CD4-positive, alpha-beta memory T cell (primary cell): Measurements from ENCODE around the gene CEACAM16. TPM values are rescaled to one million over a fixed set of nuclear protein-coding genes. Genes with fewer than 3 reads are reported as not detected.

Source experiments
- CTCF ChIA-PET: fragments of 350-600 bp; sonication (Branson Sonifier 250); formaldehyde crosslinking; loops from one replicate; lab custom pipeline; 2021; ENCODE audit warnings: inconsistent platforms; ENCODE audit not compliant: partially characterized antibody; lab: Charles Lee
- POLR2A ChIA-PET: fragments of 350-600 bp; sonication (Branson Sonifier 250); formaldehyde crosslinking; loops from one replicate; lab custom pipeline; 2021; ENCODE audit not compliant: partially characterized antibody; lab: Charles Lee
- DNase-seq, 5 donors: peaks; one replicate each; pipeline versions ENCODE4 v3.0.0 to v3.0.0-alpha.2; 2020 to 2022; ENCODE audit warnings: mixed read lengths in 1 of 5
- H3K27ac ChIP-seq: one replicate; pipeline ENCODE4 v1.7.0; 2013; ENCODE audit warnings: low read depth, low read length
- H3K27me3 ChIP-seq: 2 replicates; pipeline ENCODE4 v1.7.0; 2013; ENCODE audit warnings: mild to moderate bottlenecking, low read length, moderate library complexity; ENCODE audit not compliant: insufficient read depth
- H3K36me3 ChIP-seq: 2 replicates; pipeline ENCODE4 v1.7.0; 2013; ENCODE audit warnings: mild to moderate bottlenecking, low read length, moderate library complexity; ENCODE audit not compliant: insufficient read depth
- H3K4me1 ChIP-seq: 2 replicates; pipeline ENCODE4 v1.7.0; 2013; ENCODE audit warnings: mild to moderate bottlenecking, low read length, moderate library complexity; ENCODE audit not compliant: insufficient read depth
- H3K4me3 ChIP-seq, 2 donors: one replicate each; pipeline ENCODE4 v1.7.0; 2013; ENCODE audit warnings: low read length in 2 of 2, mild to moderate bottlenecking in 1 of 2
- H3K9me3 ChIP-seq, 2 donors: one replicate each; pipeline ENCODE4 v1.7.0; 2013; ENCODE audit warnings: low read length in 2 of 2, control low read depth in 1 of 2; ENCODE audit not compliant: control insufficient read depth in 1 of 2
- H3K27ac Mint-ChIP-seq, 7 donors: one replicate each; pipeline ENCODE4 v1.8.0; 2020 to 2021; ENCODE audit warnings: mixed read lengths in 7 of 7, mild to moderate bottlenecking in 6 of 7, inconsistent platforms in 3 of 7, moderate library complexity in 3 of 7
- H3K27me3 Mint-ChIP-seq, 2 donors: one replicate each; pipeline ENCODE4 v1.8.0; 2020 to 2021; ENCODE audit warnings: mixed read lengths in 2 of 2
- H3K36me3 Mint-ChIP-seq, 2 donors: one replicate each; pipeline ENCODE4 v1.8.0; 2020 to 2021; ENCODE audit warnings: mixed read lengths in 2 of 2, inconsistent platforms in 1 of 2, mild to moderate bottlenecking in 1 of 2
- H3K4me1 Mint-ChIP-seq, 4 donors: one replicate each; pipeline ENCODE4 v1.8.0; 2020 to 2021; ENCODE audit warnings: mixed read lengths in 4 of 4, mild to moderate bottlenecking in 1 of 4
- H3K4me3 Mint-ChIP-seq, 8 donors: one replicate each; pipeline ENCODE4 v1.8.0; 2020 to 2021; ENCODE audit warnings: mixed read lengths in 8 of 8, mild to moderate bottlenecking in 7 of 8, moderate library complexity in 6 of 8, inconsistent platforms in 3 of 8
- H3K9me3 Mint-ChIP-seq, 8 donors: one replicate each; pipeline ENCODE4 v1.8.0; 2020 to 2021; ENCODE audit warnings: mixed read lengths in 8 of 8, mild to moderate bottlenecking in 5 of 8, inconsistent platforms in 3 of 8, moderate library complexity in 1 of 8
- intact Hi-C: fragments of 100-400 bp; cut with micrococcal nuclease; formaldehyde crosslinking; loops from one replicate; pipeline ENCODE4 v1.15.1; 2023
- polyA plus RNA-seq, 2 donors: library from polyadenylated mRNA; unstranded; fragments of 300-500 nt; fragmentation: Illumina TruSeq; gene quantifications; one replicate each; pipeline ENCODE4 v1.2.3, GENCODE V29; 2021
- total RNA-seq, 2 experiments: library from RNA; stranded (reverse); gene quantifications; one replicate each; pipeline ENCODE4 v1.2.3, GENCODE V29; 2021

CEACAM16 gene
- total and polyA plus RNA-seq, 4 experiments from 2014 or later, result not detected

DNA sequence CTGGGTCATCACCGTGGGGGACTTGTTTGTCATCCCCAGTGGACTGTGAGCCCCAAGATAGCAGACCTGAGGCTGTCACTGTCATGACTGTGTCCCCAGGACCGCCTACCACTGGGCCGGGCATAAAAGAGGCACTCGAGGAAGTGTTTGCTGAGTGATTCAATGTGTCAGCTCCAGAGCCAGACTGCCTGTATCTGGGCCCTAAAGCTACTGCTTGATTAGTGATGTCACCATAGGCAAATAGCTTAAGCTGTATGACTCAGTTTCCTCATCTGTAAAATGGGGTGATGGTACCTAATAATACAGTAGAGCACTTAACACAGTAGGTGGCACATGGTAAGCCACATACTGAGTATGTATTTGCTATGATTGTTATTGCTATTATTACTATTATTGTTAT lies 38.9 kb upstream of the CEACAM16 start:
- DNase-seq, result no peak
- no peaks in the 10 kb centered on the region for H3K9me3 ChIP-seq
- ChIA-PET CTCF (interaction anchor here (1.0 to 1.6 kb wide), 4 partner anchors 31 to 111 kb away, joined by 3 to 7 read pairs (median 4); no protein-coding TSS in a partner anchor), POLR2A (no interaction called here)
- no peaks in the 10 kb centered on the region for H3K36me3 ChIP-seq
- peaks cover 0 to 1% of the 10 kb centered on the region in 2 donors for H3K27me3 Mint-ChIP-seq
- H3K4me3 ChIP-seq, result no peak overlapping the region
- intact Hi-C loops, result no loop called here
- no peak overlapping the region for H3K27ac Mint-ChIP-seq
- H3K9me3 Mint-ChIP-seq, result no peaks in the 10 kb centered on the region
- no peaks in the 10 kb centered on the region for H3K36me3 Mint-ChIP-seq
- H3K4me1 Mint-ChIP-seq, result peaks cover 0 to 7% (median 3%) of the 10 kb centered on the region in 4 donors
- H3K27ac ChIP-seq, result no peak overlapping the region
- H3K27me3 ChIP-seq, result no peaks in the 10 kb centered on the region
- no peak overlapping the region for H3K4me3 Mint-ChIP-seq
- H3K4me1 ChIP-seq, result no peaks in the 10 kb centered on the region

DNA sequence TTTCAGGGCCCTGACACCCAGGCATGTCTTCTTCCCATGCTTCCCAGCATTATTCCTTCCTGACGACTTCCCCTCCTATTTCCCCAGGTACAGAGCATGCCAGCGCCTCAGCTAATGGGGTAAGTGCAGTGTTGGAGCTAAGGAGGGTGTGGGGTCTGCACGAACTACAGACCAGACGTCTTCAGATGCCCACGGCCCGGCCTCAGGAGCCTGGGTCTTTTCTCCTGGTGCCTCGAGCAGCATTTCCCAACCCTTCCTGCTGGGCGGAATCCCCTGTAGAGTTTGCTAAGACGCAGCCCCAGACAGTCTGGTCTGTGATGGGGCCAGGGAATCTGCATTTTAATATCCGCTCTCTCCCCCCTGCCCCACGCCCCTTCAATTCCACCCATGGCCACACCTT lies 37.7 kb upstream of the CEACAM16 start:
- intact Hi-C loops, result no loop called here
- DNase-seq, result no peak
- no peak overlapping the region for H3K27ac ChIP-seq
- H3K4me3 ChIP-seq, result no peak overlapping the region
- H3K27me3 ChIP-seq, result no peaks in the 10 kb centered on the region
- no peaks in the 10 kb centered on the region for H3K4me1 ChIP-seq
- ChIA-PET CTCF (no interaction called here), POLR2A (no interaction called here)
- Mint-ChIP-seq H3K27me3 (peaks cover 0 to 1% of the 10 kb centered on the region in 2 donors), H3K36me3 (no peaks in the 10 kb centered on the region), H3K4me3 (no peak overlapping the region), H3K9me3 (no peaks in the 10 kb centered on the region), H3K4me1 (peaks cover 0 to 7% (median 3%) of the 10 kb centered on the region in 4 donors), H3K27ac (no peak overlapping the region)
- no peaks in the 10 kb centered on the region for H3K36me3 ChIP-seq
- no peaks in the 10 kb centered on the region for H3K9me3 ChIP-seq

DNA sequence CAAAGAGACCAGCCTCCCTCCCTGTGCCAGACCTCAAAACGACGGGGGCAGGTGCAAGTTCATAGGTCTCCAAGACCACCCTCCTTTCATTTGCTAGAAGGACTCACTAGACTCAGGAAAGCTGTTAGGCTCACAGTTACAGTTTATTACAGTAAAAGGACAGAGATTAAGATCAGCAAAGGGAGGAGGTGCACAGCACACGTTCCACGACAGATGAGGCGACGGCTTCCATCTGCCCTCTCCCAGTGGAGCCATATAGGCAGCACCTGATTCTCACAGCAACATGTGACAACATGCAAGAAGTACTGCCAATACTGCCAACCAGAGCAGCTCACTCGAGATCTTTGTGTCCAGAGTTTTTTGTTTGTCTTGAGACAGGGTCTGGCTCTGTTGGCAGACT lies 37.0 kb upstream of the CEACAM16 start:
- CTCF ChIA-PET, result interaction anchor here (1.4 kb wide), 1 partner anchor 11 kb away, joined by 3 read pairs; no protein-coding TSS in a partner anchor
- intact Hi-C loops, result no loop called here
- no peaks in the 10 kb centered on the region for H3K9me3 ChIP-seq

DNA sequence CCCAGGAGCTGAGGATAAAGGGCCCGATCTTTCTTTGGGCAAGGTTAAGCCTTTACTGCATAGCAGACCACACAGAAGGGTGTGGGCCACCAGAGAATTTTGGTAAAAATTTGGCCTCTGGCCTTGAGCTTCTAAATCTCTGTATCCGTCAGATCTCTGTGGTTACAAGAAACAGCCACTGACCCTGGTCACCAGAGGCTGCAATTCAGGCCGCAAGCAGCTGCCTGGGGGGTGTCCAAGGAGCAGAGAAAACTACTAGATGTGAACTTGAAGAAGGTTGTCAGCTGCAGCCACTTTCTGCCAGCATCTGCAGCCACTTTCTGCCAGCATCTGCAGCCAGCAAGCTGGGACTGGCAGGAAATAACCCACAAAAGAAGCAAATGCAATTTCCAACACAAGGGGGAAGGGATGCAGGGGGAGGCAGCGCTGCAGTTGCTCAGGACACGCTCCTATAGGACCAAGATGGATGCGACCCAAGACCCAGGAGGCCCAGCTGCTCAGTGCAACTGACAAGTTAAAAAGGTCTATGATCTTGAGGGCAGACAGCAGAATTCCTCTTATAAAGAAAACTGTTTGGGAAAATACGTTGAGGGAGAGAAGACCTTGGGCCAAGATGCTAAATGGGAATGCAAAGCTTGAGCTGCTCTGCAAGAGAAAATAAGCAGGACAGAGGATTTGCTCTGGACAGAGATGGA lies 36.1 kb upstream of the CEACAM16 start:
- H3K27me3 ChIP-seq, result no peaks in the 10 kb centered on the region
- CTCF ChIA-PET, result interaction anchor here (0.8 to 1.4 kb wide), 2 partner anchors 8 to 10 kb away, joined by 3 read pairs; no protein-coding TSS in a partner anchor
- no peaks in the 10 kb centered on the region for H3K4me1 ChIP-seq
- Mint-ChIP-seq H3K27ac (no peak overlapping the region), H3K4me1 (no peaks in the 10 kb centered on the region), H3K36me3 (no peaks in the 10 kb centered on the region), H3K4me3 (no peak overlapping the region), H3K27me3 (no peaks in the 10 kb centered on the region), H3K9me3 (no peaks in the 10 kb centered on the region)
- POLR2A ChIA-PET, result interaction anchor here (1.3 kb wide), 1 partner anchor 8 kb away, joined by 3 read pairs; no protein-coding TSS in a partner anchor
- intact Hi-C loops, result no loop called here
- no peak for DNase-seq
- H3K4me3 ChIP-seq, result no peak overlapping the region
- H3K36me3 ChIP-seq, result no peaks in the 10 kb centered on the region
- no peak overlapping the region for H3K27ac ChIP-seq
- H3K9me3 ChIP-seq, result no peaks in the 10 kb centered on the region

More for the DNA sequence above, 37.0 kb upstream of the CEACAM16 start:
- DNase-seq, result no peak
- Mint-ChIP-seq H3K36me3 (no peaks in the 10 kb centered on the region), H3K9me3 (no peaks in the 10 kb centered on the region), H3K4me3 (no peak overlapping the region), H3K4me1 (peaks cover 0 to 6% (median 3%) of the 10 kb centered on the region in 4 donors), H3K27me3 (peaks cover 0 to 1% of the 10 kb centered on the region in 2 donors), H3K27ac (no peak overlapping the region)
- Histone ChIP-seq H3K27me3 (no peaks in the 10 kb centered on the region), H3K36me3 (no peaks in the 10 kb centered on the region), H3K27ac (no peak overlapping the region), H3K4me3 (no peak overlapping the region), H3K4me1 (no peaks in the 10 kb centered on the region)
- POLR2A ChIA-PET, result no interaction called here

DNA sequence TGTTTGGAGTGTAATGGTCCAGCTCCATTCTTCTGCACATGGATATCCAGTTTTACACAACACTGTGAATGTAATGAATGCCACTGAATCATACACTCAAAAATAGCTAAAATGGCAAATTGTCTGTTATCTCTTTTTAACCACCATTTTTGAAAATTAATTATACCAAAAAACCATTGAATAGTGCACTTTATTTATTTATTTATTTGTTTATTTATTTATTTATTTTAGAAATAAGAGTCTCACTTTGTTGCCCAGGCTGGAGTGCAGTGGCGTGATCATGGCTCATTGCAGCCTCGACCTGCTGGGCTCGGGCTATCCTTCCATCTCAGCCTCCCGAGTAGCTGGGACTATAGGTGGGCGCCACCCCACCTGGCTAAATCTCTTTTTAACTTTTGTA lies 35.0 kb upstream of the CEACAM16 start:
- Histone ChIP-seq H3K4me3 (no peak overlapping the region), H3K27me3 (no peaks in the 10 kb centered on the region), H3K4me1 (no peaks in the 10 kb centered on the region), H3K9me3 (no peaks in the 10 kb centered on the region), H3K36me3 (no peaks in the 10 kb centered on the region), H3K27ac (no peak overlapping the region)
- no peaks in the 10 kb centered on the region for H3K36me3 Mint-ChIP-seq
- H3K9me3 Mint-ChIP-seq, result no peaks in the 10 kb centered on the region
- POLR2A ChIA-PET, result interaction anchor here (1.3 kb wide), 1 partner anchor 10 kb away, joined by 3 read pairs; no protein-coding TSS in a partner anchor
- CTCF ChIA-PET, result no interaction called here
- H3K4me1 Mint-ChIP-seq, result no peaks in the 10 kb centered on the region
- no peak overlapping the region for H3K27ac Mint-ChIP-seq
- H3K27me3 Mint-ChIP-seq, result no peaks in the 10 kb centered on the region
- H3K4me3 Mint-ChIP-seq, result no peak overlapping the region
- intact Hi-C loops, result no loop called here
- no peak for DNase-seq

DNA sequence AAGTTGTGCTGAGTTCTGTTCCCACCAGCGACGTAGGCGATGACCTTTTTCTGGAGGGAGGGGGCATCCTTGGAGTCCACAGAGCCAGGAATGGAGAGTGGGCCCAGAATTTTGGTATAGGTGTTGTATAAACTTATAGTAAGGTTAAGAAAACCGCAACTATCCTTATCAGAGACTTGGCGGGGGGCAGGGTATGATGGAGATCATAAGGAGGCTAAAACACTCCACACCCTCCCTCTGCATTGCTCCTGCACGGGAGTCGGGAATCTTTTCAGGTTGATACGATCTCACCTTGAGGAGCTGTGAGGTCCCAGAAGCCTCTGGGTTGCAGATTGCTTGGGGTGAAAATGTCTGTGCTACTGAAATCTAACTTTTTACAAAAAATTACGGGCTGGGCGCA lies 34.0 kb upstream of the CEACAM16 start:
- POLR2A ChIA-PET, result no interaction called here
- intact Hi-C loops, result no loop called here
- H3K36me3 ChIP-seq, result no peaks in the 10 kb centered on the region
- no peaks in the 10 kb centered on the region for H3K4me1 ChIP-seq
- Mint-ChIP-seq H3K4me1 (no peaks in the 10 kb centered on the region), H3K4me3 (no peak overlapping the region), H3K36me3 (no peaks in the 10 kb centered on the region), H3K27ac (no peak overlapping the region), H3K9me3 (no peaks in the 10 kb centered on the region), H3K27me3 (no peaks in the 10 kb centered on the region)
- no peak overlapping the region for H3K4me3 ChIP-seq
- no peak overlapping the region for H3K27ac ChIP-seq
- no peak for DNase-seq
- CTCF ChIA-PET, result no interaction called here
- H3K27me3 ChIP-seq, result no peaks in the 10 kb centered on the region
- H3K9me3 ChIP-seq, result no peaks in the 10 kb centered on the region

DNA sequence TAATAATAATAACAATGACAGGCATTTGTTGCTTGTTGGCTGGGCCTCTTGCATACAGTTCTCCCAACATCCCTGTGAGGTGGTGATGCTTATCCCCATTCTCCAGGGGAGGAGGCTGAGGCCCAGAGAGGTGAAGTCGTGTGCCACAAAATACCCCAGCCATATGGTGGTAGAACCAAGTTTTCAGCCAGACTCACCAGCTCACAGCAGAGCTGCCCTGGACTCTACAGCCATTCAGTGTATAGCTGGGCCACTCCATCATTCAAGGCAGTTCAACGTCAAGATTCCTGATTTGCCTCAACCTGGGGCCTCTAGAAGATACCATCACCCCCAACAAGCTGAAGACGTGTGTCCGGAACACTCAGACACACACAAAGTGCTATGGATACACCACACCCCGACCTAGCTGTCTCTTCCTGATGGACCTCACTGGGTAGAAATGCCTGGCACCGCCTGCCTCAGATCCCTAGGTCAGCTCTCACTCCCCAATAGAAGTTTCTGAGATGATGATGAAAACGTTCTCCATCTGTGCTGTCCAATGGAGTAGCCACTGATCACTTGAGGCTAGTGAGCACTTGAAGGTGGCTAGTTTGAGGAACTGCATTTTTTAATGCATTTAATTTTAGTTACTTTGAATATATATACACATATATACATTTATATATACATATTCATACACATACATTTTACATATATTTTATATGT lies 31.9 kb upstream of the CEACAM16 start:
- Histone ChIP-seq H3K4me1 (no peaks in the 10 kb centered on the region), H3K36me3 (no peaks in the 10 kb centered on the region), H3K27me3 (no peaks in the 10 kb centered on the region), H3K9me3 (no peaks in the 10 kb centered on the region), H3K4me3 (no peak overlapping the region), H3K27ac (no peak overlapping the region)
- Mint-ChIP-seq H3K27ac (no peak overlapping the region), H3K27me3 (no peaks in the 10 kb centered on the region), H3K4me1 (no peaks in the 10 kb centered on the region), H3K9me3 (no peaks in the 10 kb centered on the region), H3K4me3 (no peak overlapping the region), H3K36me3 (no peaks in the 10 kb centered on the region)
- no peak for DNase-seq
- CTCF ChIA-PET, result no interaction called here
- intact Hi-C loops, result no loop called here
- POLR2A ChIA-PET, result no interaction called here
